Adrenal gland (tissue), 12 donors: ENCODE results near the gene PAM16. TPM values are rescaled to one million over a fixed set of nuclear protein-coding genes. Genes with fewer than 3 reads are reported as not detected.

ENCODE experiments used
- DNase-seq, 7 donors: peaks; one replicate each; pipeline ENCODE4 v3.0.0-alpha.2; 2019 to 2020
- H3K27ac ChIP-seq, 5 donors: fragments of 200-600 bp; sonication (generic) in 4 of 5; 1 replicate in 3 of 5; 2 replicates in 2 of 5; pipeline versions ENCODE4 v1.5.1 to v1.8.0; 2016 to 2020; ENCODE audit warnings: mild to moderate bottlenecking in 1 of 5
- H3K27me3 ChIP-seq: fragments of 200-600 bp; 2 replicates; pipeline ENCODE4 v1.8.0; 2021
- H3K36me3 ChIP-seq, 2 donors: fragments of 200-600 bp; replicated peaks in 1 of 2; 1 replicate in 1 of 2; 2 replicates in 1 of 2; pipeline versions ENCODE4 v1.5.1 to v1.8.0; 2018 to 2022
- H3K4me1 ChIP-seq, 2 donors: fragments of 200-600 bp; replicated peaks in 1 of 2; 1 replicate in 1 of 2; 2 replicates in 1 of 2; pipeline versions ENCODE4 v1.5.1 to v1.8.0; 2018 to 2021
- H3K4me3 ChIP-seq, 4 donors: fragments of 200-600 bp; sonication (generic) in 3 of 4; one replicate each; pipeline ENCODE4 v1.5.1; 2016 to 2018
- H3K9me3 ChIP-seq, 3 donors: fragments of 200-600 bp; sonication (generic) in 1 of 3; replicated peaks in 1 of 3; 1 replicate in 2 of 3; 2 replicates in 1 of 3; pipeline versions ENCODE4 v1.5.1 to v1.8.0; 2016 to 2021
- POLR2A ChIP-seq, 2 donors: fragments of 450-650 bp; IDR thresholded peaks; one replicate each; pipeline ENCODE4 v1.6.1; 2017; ENCODE audit warnings: antibody characterized with exemption in 2 of 2, mild to moderate bottlenecking in 2 of 2, moderate library complexity in 1 of 2
- WGBS, 4 donors: extraction: QIAGEN DNeasy Blood & Tissue Kit in 2 of 4; methylation state at CpG; one replicate each; pipeline versions ENCODE4 v1.1.5 to v1.1.7; 2013 to 2017; 5-methylcytosine and 5-hydroxymethylcytosine counted together
- intact Hi-C, 2 donors: fragments of 100-400 bp; cut with DNase I; formaldehyde crosslinking; loops; one replicate each; pipeline versions ENCODE4 v1.14.1 to v1.15.0; 2022 to 2023
- polyA plus RNA-seq, 3 donors: library from polyadenylated mRNA; stranded (reverse); fragments of 200-250 nt in 2 of 3; fragments of 350-450 nt in 1 of 3; fragmentation: Illumina TruSeq in 1 of 3; extraction: RNeasy Lipid Tissue Mini Kit (QIAGEN cat#74804) in 1 of 3; gene quantifications; one replicate each; pipeline ENCODE4 v1.2.3, GENCODE V29; 2013 to 2014
- total RNA-seq, 9 donors: library from RNA; depleted of rRNA in 4 of 9; stranded (reverse); fragments of >200 nt in 4 of 9; fragments of 120-200 nt in 1 of 9; fragmentation: NEBNext Ultra II Directional in 1 of 9; extraction: Animal tissue kit (Norgen Biotek cat#: 25700) in 1 of 9; gene quantifications; one replicate each; pipeline versions ENCODE4 v1.1.0 to v1.2.4, GENCODE V29; 2013 to 2023
- TF ChIP-seq, protein P1 (sequence below), 6 experiments: fragments of 450-650 bp in 4 of 6; fragments of 200-600 bp in 2 of 6; sonication (generic) in 1 of 6; IDR thresholded peaks; 1 replicate in 5 of 6; 2 replicates in 1 of 6; pipeline versions ENCODE4 v1.5.1 to v1.8.0; 2016 to 2021; ENCODE audit warnings: antibody characterized with exemption in 6 of 6, mild to moderate bottlenecking in 2 of 6, moderate library complexity in 1 of 6
- donor health status: healthy with polysubstance abuse.
- donor health status: Bipolar disorder and iron deficiency.
- donor health status: DM: yes; HTN: yes; CAD: no.
- donor health status: DM: no; HTN: no; CAD: no.
- donor health status: DM: no; HTN: no; CAD: no.
- donor health status: DM: yes; HTN: yes; CAD: no.

Gene PAM16
- total and polyA plus RNA-seq, 12 donors = 25.0 to 310 (median 55.3) TPM

DNA sequence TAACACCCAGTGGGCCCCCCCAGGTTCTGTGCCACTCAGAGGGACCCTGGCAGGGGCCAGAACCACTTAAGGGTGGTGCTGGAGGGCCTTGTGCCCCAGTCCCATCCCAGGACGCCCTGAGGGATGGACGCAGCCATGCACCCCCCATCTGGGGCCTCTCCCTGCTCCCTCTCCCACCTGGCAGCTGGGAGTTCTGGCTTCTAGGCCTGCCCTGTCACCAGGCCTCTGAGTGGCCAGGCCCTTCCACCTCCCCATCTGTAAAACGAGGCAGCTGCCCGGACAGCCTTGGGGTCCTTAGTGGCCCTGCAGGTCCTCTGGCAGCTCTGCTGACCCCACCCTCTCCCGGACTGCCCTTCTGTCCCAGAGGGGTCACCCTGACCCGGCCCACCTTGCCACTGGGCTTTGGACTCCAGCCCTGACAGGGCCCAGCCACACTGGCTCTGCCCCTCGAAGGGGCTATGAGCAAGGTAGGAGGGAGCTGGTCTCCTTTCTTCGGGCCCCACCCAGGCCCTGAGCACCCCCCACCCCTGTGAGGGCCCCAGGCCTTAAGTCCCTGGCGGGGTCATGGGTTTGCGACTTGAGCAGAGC lies 12.3 kb downstream of the PAM16 start:
- no peaks in the 10 kb centered on the region for H3K9me3 ChIP-seq
- peaks cover 0 to 16% of the 10 kb centered on the region in 2 donors for H3K4me1 ChIP-seq
- H3K4me3 ChIP-seq = no peak overlapping the region
- H3K27me3 ChIP-seq = no peaks in the 10 kb centered on the region
- 80 to 89% (median 82%) methylated on average over 4 to 10 of the region's 10 CpGs for WGBS, 4 donors
- TF ChIP-seq, protein P1, sequence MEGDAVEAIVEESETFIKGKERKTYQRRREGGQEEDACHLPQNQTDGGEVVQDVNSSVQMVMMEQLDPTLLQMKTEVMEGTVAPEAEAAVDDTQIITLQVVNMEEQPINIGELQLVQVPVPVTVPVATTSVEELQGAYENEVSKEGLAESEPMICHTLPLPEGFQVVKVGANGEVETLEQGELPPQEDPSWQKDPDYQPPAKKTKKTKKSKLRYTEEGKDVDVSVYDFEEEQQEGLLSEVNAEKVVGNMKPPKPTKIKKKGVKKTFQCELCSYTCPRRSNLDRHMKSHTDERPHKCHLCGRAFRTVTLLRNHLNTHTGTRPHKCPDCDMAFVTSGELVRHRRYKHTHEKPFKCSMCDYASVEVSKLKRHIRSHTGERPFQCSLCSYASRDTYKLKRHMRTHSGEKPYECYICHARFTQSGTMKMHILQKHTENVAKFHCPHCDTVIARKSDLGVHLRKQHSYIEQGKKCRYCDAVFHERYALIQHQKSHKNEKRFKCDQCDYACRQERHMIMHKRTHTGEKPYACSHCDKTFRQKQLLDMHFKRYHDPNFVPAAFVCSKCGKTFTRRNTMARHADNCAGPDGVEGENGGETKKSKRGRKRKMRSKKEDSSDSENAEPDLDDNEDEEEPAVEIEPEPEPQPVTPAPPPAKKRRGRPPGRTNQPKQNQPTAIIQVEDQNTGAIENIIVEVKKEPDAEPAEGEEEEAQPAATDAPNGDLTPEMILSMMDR (IDR thresholded peaks at IDR 0.05) = no peak
- TF ChIP-seq POLR2A (IDR thresholded peaks at IDR 0.05) = no peak
- intact Hi-C loops = loop anchor here in 1 of 2 donors (10.0 kb wide), 1 partner anchor 134 kb away; no protein-coding TSS in a partner anchor
- H3K27ac ChIP-seq = peak overlapping the region in 2 of 5 donors; percentile 5 to 38
- no peak for DNase-seq
- H3K36me3 ChIP-seq = peaks cover 0 to 60% of the 10 kb centered on the region in 2 donors

- Histone ChIP-seq H3K27ac (peak overlapping the region in 1 of 5 donors; percentile 38), H3K4me3 (no peak overlapping the region), H3K4me1 (peaks cover 0 to 10% of the 10 kb centered on the region in 2 donors), H3K9me3 (no peaks in the 10 kb centered on the region), H3K36me3 (peaks cover 0 to 60% of the 10 kb centered on the region in 2 donors), H3K27me3 (no peaks in the 10 kb centered on the region)
- TF ChIP-seq POLR2A (IDR thresholded peaks at IDR 0.05) = no peak
- TF ChIP-seq, protein P1 (IDR thresholded peaks at IDR 0.05) = no peak
- intact Hi-C loops = loop anchor here in 1 of 2 donors (10.0 kb wide), 1 partner anchor 133 kb away; no protein-coding TSS in a partner anchor
- WGBS, 4 donors = 87 to 100% (median 94%) methylated on average over 1 to 12 of the region's 12 CpGs
- no peak for DNase-seq
Observed at GRCh38 chr16:4338125-4338582, 13.0 kb downstream of the PAM16 start.

- no peaks in the 10 kb centered on the region for H3K27me3 ChIP-seq
- 73 to 84% (median 81%) methylated on average over 2 to 12 of the region's 12 CpGs for WGBS, 4 donors
- intact Hi-C loops = loop anchor here in 1 of 2 donors (10.0 kb wide), 1 partner anchor 133 kb away; no protein-coding TSS in a partner anchor
- no peak for DNase-seq
- no peak for TF ChIP-seq POLR2A (IDR thresholded peaks at IDR 0.05)
- TF ChIP-seq, protein P1 (IDR thresholded peaks at IDR 0.05) = no peak
- no peaks in the 10 kb centered on the region for H3K9me3 ChIP-seq
- H3K36me3 ChIP-seq = peaks cover 0 to 66% of the 10 kb centered on the region in 2 donors
- H3K4me1 ChIP-seq = peaks cover 0 to 8% of the 10 kb centered on the region in 2 donors
- no peak overlapping the region for H3K4me3 ChIP-seq
- peak overlapping the region in 1 of 5 donors; percentile 16 for H3K27ac ChIP-seq
Observed at GRCh38 chr16:4337540-4338088, 13.5 kb downstream of the PAM16 start.

DNA sequence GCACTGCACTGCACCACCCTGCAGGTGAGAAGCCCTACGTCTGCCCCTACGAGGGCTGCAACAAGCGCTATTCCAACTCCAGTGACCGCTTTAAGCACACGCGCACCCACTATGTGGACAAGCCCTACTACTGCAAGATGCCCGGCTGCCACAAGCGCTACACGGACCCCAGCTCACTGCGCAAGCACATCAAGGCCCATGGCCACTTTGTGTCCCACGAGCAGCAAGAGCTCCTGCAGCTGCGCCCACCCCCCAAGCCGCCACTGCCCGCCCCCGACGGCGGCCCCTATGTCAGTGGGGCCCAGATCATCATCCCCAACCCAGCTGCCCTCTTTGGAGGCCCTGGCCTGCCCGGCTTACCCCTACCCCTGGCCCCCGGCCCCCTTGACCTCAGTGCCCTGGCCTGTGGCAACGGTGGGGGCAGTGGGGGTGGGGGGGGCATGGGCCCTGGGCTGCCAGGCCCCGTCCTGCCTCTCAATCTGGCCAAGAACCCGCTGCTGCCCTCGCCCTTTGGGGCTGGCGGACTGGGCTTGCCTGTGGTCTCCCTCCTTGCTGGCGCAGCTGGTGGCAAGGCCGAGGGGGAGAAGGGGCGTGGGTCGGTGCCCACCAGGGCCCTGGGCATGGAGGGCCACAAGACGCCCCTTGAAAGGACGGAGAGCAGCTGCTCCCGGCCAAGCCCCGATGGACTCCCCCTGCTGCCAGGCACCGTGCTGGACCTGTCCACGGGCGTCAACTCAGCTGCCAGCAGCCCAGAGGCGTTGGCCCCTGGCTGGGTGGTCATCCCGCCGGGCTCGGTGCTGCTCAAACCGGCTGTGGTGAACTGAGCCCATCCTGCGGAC lies 14.2 kb downstream of the PAM16 start:
- no peak for TF ChIP-seq POLR2A (IDR thresholded peaks at IDR 0.05)
- TF ChIP-seq, protein P1 (IDR thresholded peaks at IDR 0.05) = no peak
- Histone ChIP-seq H3K9me3 (no peaks in the 10 kb centered on the region), H3K27me3 (no peaks in the 10 kb centered on the region), H3K4me3 (no peak overlapping the region), H3K4me1 (peaks cover 0 to 8% of the 10 kb centered on the region in 2 donors), H3K36me3 (peaks cover 0 to 71% of the 10 kb centered on the region in 2 donors), H3K27ac (peak overlapping the region in 1 of 5 donors; percentile 36)
- DNase-seq = no peak
- WGBS, 4 donors = 87 to 96% (median 93%) methylated on average over 13 to 41 of the region's 41 CpGs
- intact Hi-C loops = loop anchor here in 1 of 2 donors (10.0 kb wide), 1 partner anchor 132 kb away; no protein-coding TSS in a partner anchor
